Stimulated activated naive CD8-positive, alpha-beta T cell treated with anti-CD3 and anti-CD28 coated beads, Interleukin-15, Interleukin-2, amounts not matched to agents 100 ng/mL and 50 ng/mL, for 24 hours (primary cell): ENCODE results near the gene METRNL.

Experiments
- H3K27ac Mint-ChIP-seq: one replicate; pipeline ENCODE4 v1.8.0; 2021; ENCODE audit warnings: mild to moderate bottlenecking, mixed read lengths
- H3K27me3 Mint-ChIP-seq: one replicate; pipeline ENCODE4 v1.8.0; 2021; ENCODE audit warnings: mixed read lengths
- H3K36me3 Mint-ChIP-seq: one replicate; pipeline ENCODE4 v1.8.0; 2021; ENCODE audit warnings: low read depth, mixed read lengths
- H3K4me1 Mint-ChIP-seq: one replicate; pipeline ENCODE4 v1.8.0; 2021; ENCODE audit warnings: low read depth, mixed read lengths
- H3K4me3 Mint-ChIP-seq: one replicate; pipeline ENCODE4 v1.8.0; 2021; ENCODE audit warnings: mild to moderate bottlenecking, mixed read lengths
- H3K9me3 Mint-ChIP-seq: one replicate; pipeline ENCODE4 v1.8.0; 2021; ENCODE audit warnings: mixed read lengths

METRNL gene

DNA sequence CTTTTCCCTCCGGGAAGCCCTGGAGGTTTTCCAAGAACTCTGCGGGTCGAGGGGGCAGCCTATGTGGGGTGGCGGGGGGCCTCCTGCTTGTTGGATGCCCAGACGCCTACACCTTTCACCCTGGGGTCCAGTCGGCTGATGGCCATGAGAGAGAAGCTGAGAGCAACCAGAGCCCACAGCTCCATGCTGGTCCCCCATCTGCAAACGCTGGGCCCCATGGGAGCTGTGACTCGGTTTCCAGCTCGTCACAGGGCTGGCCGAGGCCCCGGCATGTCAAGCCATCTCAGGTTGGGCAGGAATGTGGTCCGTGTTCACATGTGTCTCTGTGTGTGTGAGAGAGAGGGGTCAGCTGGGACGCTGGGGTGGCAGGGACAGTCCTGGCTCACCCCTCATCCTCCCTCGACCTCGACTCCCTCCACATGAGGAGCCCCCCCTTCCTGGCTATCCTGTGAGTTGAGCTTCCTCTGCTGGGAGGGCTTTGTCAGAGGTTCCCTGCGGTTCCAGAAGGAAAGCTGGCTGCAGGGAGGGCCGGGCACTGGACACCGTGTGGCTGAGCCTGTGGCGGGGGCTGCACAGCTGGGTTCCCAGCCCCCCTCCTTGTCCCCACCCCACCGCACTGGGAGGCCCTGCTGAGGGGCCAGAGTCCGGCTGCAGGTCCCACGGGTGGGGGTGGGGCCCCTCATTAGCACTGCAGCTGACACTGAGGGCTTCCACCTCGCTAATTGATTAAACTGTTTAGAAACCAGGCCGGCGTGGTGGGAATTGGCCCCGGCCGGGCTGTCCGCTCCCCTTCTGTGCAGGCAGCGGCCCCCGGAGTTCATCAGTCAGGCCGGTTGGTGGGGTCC, 19.1 kb downstream of the METRNL start:
- peaks cover 9% of the 10 kb centered on the region for H3K36me3 Mint-ChIP-seq
- H3K4me1 Mint-ChIP-seq = peaks cover 4% of the 10 kb centered on the region
- no peak overlapping the region for H3K4me3 Mint-ChIP-seq
- no peaks in the 10 kb centered on the region for H3K27me3 Mint-ChIP-seq
- no peaks in the 10 kb centered on the region for H3K9me3 Mint-ChIP-seq
- no peak overlapping the region for H3K27ac Mint-ChIP-seq

DNA sequence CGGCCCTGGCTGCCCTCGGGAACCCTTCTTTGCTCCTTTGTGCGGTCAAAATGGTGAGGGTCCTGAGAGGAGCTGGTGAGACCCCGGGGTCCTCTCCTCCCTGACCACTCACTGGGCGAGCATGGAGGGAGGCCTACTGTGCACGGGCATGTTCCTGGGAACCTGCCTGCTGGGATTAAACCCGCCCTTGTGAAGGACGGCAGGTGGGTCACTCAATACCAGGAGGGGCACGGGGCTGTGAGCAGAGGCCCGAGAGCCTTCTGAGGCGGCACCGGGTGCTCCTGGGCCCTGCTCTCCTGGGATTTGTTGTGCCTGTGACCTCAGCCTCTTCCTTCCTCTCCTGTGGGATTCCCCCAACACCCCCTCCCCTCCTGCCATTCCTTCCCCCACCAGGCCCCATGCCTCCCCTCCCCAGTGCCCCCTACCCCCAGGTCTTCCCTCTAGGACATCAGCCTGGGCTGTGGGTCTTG, 19.7 kb downstream of the METRNL start:
- Mint-ChIP-seq H3K9me3 (no peaks in the 10 kb centered on the region), H3K36me3 (peaks cover 9% of the 10 kb centered on the region), H3K4me1 (peaks cover 4% of the 10 kb centered on the region), H3K27me3 (peaks cover 2% of the 10 kb centered on the region), H3K4me3 (no peak overlapping the region), H3K27ac (no peak overlapping the region)

DNA sequence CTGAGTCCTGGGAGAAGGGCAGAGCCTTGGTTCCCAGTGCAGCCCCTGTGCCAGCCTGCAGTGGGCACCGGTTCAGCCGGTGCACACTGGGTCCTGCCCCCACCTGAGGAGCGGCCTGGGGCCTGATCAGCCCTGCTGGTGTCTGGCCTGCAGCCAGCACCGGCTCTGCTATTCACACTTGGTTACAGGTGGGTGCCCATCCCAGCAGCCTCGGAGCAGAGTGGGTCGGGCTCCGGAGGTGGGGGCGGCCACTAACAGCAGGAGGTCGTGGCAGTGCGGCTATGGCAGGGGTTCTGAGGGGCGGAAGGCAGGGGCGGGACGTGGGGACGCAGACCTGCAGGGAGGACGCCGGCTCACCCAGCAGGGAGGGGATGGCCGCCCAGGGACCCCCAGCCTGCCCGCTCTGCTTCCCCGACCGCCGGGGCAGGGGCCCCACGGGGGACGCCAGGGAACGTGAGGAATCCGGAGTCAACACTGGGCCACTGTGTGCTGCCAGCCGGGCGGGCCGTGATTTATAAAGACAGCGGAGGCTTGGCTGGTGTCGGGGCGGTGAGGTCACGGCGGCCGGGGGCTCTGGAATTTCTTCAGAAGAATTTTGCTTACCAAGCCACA, 20.3 kb downstream of the METRNL start:
- peaks cover 4% of the 10 kb centered on the region for H3K4me1 Mint-ChIP-seq
- peaks cover 6% of the 10 kb centered on the region for H3K27me3 Mint-ChIP-seq
- H3K36me3 Mint-ChIP-seq = peaks cover 8% of the 10 kb centered on the region
- no peaks in the 10 kb centered on the region for H3K9me3 Mint-ChIP-seq
- H3K4me3 Mint-ChIP-seq = no peak overlapping the region
- no peak overlapping the region for H3K27ac Mint-ChIP-seq

DNA sequence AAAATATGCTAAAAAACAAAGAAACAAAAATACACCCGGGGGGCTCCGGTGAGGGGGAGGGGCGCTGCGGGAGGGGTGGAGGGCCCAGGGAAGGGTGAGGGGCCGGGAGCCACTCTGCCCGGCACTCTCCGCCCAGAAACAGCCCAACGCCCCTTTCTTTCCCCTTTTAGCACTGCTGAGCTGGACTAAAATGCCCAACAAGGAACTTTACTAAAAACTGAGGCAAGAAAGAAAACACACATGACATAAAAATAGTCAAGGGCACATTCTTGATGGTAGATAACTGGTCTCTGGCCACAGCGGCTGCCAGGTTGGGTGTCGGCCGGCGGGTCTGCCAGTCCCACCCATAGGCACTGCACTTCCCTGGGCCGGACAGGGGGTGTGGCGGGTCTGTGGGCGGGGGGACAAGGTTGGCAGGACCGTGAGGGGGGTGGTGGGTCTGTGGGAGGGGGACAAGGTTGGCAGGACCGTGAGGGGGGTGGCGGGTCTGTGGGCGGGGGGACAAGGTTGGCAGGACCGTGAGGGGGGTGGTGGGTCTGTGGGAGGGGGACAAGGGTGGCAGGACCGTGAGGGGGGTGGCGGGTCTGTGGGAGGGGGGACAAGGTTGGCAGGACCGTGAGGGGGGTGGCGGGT, 20.9 kb downstream of the METRNL start:
- no peak overlapping the region for H3K27ac Mint-ChIP-seq
- H3K36me3 Mint-ChIP-seq = peaks cover 5% of the 10 kb centered on the region
- peaks cover 4% of the 10 kb centered on the region for H3K4me1 Mint-ChIP-seq
- no peak overlapping the region for H3K4me3 Mint-ChIP-seq
- peaks cover 6% of the 10 kb centered on the region for H3K27me3 Mint-ChIP-seq
- no peaks in the 10 kb centered on the region for H3K9me3 Mint-ChIP-seq

DNA sequence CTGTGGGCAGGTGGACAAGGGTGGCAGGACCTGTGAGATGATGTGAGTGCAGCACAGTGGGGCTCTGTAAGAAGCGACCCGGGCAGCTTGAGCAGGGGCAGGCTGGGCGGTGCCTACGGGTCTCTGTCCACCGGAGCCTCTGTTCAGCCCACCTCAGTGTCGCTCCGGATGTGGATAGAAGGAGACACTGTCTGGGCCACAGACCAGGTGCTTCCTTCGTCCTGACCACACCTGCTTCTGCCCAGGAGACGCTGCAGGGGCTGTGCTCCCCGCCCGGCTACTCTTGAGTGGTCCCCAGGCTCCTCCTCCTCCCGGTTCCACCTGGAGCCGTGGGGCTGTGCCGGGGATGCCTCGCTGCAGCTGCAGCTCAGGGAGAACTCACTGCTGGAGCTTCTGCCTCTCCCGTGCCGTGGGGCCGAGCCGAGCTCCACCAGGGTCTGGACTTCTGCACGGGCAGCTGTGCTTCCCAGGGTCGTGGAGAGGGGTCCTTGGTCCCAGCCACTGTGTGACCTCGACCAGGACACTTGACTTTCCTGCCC, 21.5 kb downstream of the METRNL start:
- Mint-ChIP-seq H3K27ac (no peak overlapping the region), H3K9me3 (no peaks in the 10 kb centered on the region), H3K4me3 (no peak overlapping the region), H3K4me1 (peaks cover 4% of the 10 kb centered on the region), H3K27me3 (peaks cover 6% of the 10 kb centered on the region), H3K36me3 (peaks cover under 1% of the 10 kb centered on the region)

DNA sequence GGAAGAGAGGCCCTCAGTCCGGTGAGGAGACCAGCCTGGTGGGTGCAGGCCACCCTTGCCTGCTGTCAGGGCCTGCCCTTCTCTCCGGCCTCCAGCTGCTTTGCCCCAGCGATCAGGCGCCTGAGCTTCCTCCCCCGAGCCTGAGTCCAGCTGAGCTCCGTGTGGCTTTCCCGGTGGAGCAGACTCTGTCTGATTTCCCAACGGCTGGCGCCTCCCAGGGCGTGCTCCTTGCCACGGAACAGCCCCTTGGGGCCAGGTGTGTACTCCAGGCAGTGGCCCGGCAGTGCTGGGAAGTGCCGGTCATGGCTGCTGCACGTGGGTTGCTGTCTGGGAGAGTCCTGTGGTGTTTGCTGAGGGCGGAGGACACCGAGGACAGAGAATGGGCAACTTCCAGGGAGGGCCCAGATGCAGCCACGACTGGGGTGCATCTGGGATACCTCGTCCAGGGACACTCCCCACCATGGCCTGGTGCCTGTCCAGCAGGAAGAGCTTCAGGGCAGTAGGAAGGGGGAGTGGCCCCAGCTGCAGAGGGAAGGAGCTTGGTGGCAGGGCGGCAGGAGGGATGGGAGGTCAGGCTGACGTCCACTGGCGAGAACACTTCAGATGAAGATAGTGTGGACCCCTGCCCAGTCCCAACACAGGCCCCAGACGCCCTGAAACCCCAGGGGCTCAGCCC, 22.5 kb downstream of the METRNL start:
- H3K27ac Mint-ChIP-seq = no peak overlapping the region
- H3K36me3 Mint-ChIP-seq = no peaks in the 10 kb centered on the region
- H3K9me3 Mint-ChIP-seq = no peaks in the 10 kb centered on the region
- H3K27me3 Mint-ChIP-seq = peaks cover 10% of the 10 kb centered on the region
- H3K4me1 Mint-ChIP-seq = peaks cover 4% of the 10 kb centered on the region
- H3K4me3 Mint-ChIP-seq = no peak overlapping the region

DNA sequence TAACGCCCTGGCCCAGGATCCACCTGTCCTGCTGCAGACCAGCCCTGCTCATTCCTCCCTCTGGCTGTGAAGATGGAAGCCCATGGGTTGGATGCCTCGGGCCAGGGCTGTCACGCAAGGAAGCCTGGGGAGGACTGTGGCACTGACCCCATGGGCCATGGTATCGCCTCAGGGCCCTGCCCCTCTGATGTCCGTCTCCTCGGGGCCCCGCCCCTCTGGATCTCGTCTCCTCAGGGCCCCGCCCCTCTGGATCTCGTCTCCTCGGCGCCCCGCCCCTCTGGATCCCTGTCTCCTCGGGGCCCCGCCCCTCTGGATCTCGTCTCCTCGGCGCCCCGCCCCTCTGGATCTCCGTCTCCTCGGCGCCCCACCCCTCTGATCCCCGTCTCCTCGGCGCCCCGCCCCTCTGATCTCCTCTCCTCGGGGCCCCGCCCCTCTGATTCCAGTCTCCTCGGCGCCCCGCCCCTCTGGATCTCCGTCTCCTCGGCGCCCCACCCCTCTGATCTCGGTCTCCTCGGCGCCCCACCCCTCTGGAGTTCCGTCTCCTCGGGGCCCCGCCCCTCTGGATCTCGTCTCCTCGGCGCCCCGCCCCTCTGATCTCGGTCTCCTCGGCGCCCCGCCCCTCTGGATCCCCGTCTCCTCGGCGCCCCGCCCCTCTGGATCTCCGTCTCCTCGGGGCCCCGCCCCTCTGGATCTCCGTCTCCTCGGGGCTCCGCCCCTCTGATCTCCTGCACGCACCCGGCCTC, 24.0 kb downstream of the METRNL start:
- Mint-ChIP-seq H3K4me1 (peaks cover 4% of the 10 kb centered on the region), H3K27me3 (peaks cover 11% of the 10 kb centered on the region), H3K4me3 (no peak overlapping the region), H3K9me3 (no peaks in the 10 kb centered on the region), H3K27ac (no peak overlapping the region), H3K36me3 (no peaks in the 10 kb centered on the region)

DNA sequence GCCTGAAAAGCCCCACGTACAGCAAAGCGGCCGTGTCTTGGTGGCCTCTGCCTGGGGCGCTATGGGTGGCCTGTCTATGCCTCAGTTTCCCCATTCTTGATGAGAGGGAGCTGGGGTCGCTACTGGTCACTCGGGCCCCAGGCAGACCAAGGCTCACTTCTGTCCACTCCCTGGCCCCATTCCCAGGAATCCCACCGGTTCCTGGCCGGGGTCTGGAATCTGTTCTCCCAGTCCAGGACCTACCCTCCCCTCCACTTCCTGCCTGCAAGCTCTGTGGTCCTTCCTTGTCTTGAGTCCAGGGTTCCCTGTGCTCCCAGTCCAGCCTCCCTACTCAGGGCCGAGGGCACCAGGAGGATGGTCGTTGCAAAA, 24.5 kb downstream of the METRNL start:
- no peak overlapping the region for H3K27ac Mint-ChIP-seq
- no peaks in the 10 kb centered on the region for H3K36me3 Mint-ChIP-seq
- peaks cover 4% of the 10 kb centered on the region for H3K4me1 Mint-ChIP-seq
- H3K27me3 Mint-ChIP-seq = peaks cover 15% of the 10 kb centered on the region
- no peak overlapping the region for H3K4me3 Mint-ChIP-seq
- H3K9me3 Mint-ChIP-seq = no peaks in the 10 kb centered on the region

DNA sequence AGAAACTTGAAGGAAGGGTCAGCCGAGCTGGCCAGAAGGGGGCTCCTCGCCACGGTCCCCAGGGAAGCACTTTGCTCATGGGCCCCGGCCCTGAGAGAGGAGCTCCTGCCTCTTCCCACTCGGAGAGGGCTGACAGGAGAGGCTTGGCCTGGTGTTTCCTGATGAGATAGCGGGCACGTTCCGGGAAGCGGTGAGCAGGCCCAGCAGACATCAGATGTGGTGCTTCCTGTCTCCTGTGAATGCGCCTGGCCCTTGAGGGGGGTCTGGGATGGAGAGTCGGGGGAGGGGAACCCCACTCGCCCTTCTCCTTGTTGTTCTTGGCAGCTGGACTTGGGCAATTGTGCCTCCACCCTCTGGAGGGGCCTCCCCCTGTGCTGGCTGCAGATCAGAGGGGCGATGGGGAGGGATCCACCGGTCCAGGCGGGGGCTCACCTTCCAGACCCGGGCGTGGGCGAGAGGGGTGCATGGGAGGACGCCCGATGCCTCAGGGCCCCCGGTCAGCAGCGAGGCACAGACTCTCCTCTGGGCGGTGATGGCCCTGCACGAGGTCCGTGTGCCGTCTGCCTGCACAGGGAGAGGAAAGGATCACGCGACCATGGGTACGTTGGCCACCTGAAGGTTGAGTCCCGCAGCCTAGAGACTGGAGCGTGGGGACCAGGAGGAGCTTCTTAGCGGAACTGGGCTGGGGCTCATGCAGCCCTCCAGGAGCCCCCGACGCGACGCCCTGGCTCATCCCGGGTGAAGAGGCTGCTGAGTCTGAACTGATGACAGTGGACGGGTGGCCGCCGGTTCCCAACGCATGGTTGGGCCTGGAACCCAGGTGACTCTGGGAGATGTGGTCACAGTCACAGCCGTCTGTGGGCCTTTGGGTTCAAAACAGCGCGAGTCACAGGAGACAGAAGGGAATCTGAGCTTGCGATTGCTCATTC, 25.4 kb downstream of the METRNL start:
- H3K27me3 Mint-ChIP-seq = peaks cover 16% of the 10 kb centered on the region
- no peak overlapping the region for H3K4me3 Mint-ChIP-seq
- H3K27ac Mint-ChIP-seq = no peak overlapping the region
- H3K4me1 Mint-ChIP-seq = no peaks in the 10 kb centered on the region
- no peaks in the 10 kb centered on the region for H3K36me3 Mint-ChIP-seq
- no peaks in the 10 kb centered on the region for H3K9me3 Mint-ChIP-seq

DNA sequence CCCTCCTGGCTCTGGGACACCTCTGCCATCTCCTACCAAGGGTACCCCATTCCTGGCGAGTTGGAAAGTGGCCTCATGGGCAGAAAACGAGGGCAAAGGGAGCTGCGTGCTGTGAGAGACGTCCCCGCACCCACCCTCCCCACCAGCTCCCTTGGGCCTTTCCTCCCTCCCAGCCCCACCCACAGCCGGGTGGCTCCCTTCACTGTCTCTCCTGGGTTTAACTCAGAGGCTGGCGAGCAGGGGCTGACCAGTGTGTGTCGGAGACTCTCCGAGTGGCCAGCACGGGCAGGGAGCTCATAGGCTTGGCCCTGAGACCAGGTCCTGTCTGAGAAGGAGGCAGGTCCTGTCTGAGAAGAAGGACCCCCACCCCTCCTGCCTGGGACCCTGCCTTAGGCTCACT, 26.1 kb downstream of the METRNL start:
- H3K4me3 Mint-ChIP-seq = no peak overlapping the region
- no peak overlapping the region for H3K27ac Mint-ChIP-seq
- no peaks in the 10 kb centered on the region for H3K36me3 Mint-ChIP-seq
- H3K4me1 Mint-ChIP-seq = no peaks in the 10 kb centered on the region
- H3K9me3 Mint-ChIP-seq = no peaks in the 10 kb centered on the region
- H3K27me3 Mint-ChIP-seq = peaks cover 16% of the 10 kb centered on the region

DNA sequence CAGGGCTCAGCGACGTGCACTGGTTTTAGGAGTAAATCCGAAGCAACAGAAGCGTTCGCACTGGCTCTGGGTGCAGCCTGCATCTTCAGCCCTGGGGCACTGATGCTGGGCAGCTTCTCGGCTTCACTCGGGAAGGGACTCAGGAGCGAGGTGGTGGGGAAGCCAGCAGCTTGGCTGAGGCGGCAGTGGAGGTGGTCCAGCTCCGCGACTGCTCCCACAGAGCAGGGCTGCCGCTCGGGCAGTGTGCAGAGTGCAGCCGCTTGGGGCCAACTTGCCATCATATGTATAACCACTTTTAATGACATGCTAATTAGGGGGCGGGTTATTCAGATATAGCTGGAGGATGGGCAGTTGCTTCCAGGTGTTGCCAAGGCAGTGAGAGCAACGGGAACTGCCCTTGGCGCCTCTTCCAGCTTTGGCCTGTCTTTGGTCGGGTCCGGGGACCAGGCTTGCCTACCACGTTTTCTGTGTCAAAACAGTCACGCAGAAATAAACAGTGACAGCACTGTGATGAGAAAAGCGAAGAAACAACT, 26.7 kb downstream of the METRNL start:
- Mint-ChIP-seq H3K9me3 (no peaks in the 10 kb centered on the region), H3K27ac (no peak overlapping the region), H3K36me3 (no peaks in the 10 kb centered on the region), H3K4me3 (no peak overlapping the region), H3K4me1 (no peaks in the 10 kb centered on the region), H3K27me3 (peaks cover 21% of the 10 kb centered on the region)

DNA sequence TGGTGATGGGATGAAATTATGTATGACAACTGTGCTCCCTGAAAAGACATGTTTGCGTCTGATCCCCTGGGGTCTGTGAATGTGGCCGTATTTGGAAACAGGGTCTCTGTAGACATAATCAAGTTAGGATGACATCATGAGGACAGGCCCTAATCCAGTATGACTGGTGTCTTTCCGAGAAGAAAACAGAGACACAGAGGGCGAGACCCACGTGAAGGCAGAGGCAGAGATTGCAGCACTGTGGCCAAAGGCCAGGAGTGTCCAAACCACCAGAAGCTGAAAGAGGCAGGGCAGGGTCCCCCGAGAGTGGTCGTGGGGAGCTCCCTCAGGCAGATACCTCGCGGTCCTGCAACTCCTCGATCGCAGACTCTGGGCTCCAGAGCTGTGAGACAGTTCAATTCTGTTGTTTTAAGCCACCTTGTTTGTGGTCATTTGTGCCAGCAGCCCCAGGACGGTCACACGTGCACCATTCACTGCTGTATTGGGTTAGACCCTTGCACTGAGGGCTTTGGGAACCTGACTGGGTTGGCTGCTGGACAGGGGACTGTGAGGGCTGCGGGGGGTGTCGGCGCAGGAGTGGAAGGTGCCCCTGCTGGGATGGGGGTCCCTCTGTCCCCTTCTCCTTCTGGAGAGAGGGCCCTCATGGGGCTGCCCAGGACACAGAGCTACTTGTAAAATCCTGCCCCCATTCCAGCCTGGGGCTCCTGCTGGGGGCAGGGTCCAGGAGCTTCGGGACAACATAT, 27.7 kb downstream of the METRNL start:
- H3K4me3 Mint-ChIP-seq = no peak overlapping the region
- H3K36me3 Mint-ChIP-seq = no peaks in the 10 kb centered on the region
- no peaks in the 10 kb centered on the region for H3K9me3 Mint-ChIP-seq
- no peak overlapping the region for H3K27ac Mint-ChIP-seq
- H3K4me1 Mint-ChIP-seq = no peaks in the 10 kb centered on the region
- H3K27me3 Mint-ChIP-seq = peaks cover 21% of the 10 kb centered on the region

DNA sequence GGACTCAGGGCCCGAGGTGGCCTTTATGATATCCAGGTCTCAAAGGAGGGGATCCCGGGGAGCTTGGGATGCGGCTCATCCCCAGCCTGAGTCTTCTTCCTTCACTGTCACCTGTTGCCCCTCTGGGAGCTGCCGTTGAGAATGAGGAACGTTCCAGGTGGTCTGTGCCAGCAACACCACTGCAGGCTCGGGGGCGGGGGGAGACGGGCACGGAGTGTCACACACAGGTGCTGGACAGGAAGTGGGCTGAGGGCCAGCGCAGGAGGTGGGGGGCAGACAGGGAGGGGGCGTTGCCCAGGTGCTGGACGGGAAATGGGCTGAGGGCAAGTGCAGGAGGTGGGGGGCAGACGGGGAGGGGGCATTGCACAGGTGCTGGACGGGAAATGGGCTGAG, 28.2 kb downstream of the METRNL start:
- Mint-ChIP-seq H3K4me1 (no peaks in the 10 kb centered on the region), H3K36me3 (no peaks in the 10 kb centered on the region), H3K4me3 (no peak overlapping the region), H3K27ac (no peak overlapping the region), H3K9me3 (no peaks in the 10 kb centered on the region), H3K27me3 (peaks cover 21% of the 10 kb centered on the region)
